ENCODE measurements around the gene MEG3.

The MEG3 gene

GRCh38 chr14:100834082-100834793 lies 8.3 kb downstream of the MEG3 start:
- DNase-seq (ENCODE audit: low spot score), result no peak

DNA sequence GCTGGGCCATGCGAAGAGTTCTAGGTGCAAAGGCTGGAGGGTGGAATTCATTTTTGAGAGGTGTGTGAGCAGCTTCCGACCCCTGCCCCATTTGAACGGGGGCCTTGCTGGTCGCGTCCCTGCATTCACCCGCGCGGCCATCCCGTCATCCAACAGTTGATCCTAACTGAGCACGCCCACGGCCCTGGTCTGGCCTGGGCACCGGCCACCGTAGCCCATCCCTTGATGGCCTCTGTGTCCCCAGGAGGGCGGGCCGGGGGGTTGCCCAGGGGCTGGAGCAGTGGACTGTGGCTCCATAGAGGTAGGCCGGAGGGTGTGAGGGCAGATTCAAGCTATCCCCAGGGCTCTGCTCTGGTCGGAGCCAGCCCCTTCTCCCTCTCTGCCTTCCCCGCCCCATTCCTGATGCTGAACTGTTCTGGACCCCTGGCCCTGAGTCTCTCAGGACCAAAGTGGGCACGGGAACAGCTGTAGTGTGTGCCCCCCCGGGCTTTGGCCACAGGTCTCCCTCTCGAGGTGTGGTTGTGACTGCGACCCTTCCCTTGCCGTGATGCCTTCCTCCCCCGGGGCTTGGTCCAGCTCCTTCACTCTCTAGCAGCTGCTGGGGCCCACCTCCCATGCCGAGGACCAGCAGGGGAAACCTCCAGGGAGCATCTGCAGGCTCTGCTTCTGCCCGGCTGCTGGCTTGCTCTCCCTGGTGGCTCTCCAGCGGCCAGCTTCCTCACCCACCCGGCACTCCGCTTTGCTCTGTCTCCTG lies 9.1 kb downstream of the MEG3 start:
- DNase-seq (ENCODE audit: low spot score), result no peak

DNA sequence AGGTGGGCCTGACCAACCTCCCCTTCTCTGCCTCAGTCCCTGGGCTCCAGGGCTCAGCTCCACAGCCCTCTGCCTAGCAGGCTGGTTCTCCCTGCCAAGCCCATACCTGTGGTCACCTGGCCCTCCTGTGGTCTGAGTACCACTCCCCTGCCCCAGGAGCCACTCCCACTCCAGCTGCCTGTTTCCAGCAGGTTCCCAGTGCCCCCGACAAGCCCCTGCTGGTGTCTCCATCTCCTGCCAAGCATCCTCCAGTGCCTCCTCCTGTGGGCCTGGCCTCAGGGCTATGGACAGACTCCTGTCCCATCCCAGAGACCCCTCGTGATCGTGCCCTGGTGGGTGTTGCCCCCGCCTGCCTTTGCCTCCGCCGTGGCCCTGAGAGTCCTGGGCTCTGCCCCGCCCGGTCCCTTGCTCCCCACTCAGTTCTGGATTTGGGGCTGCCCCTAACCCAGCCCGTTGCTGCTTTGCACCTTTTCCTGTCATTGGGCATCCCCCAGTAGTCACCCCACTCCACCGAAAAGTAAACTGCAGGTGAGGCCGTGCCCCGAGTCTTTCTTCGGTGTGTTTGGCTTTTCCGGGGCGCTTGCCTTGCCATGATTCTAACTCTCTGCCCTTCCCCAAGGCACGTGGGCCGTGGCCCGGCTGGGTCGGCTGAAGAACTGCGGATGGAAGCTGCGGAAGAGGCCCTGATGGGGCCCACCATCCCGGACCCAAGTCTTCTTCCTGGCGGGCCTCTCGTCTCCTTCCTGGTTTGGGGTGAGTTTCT lies 9.8 kb downstream of the MEG3 start:
- no peak for DNase-seq (ENCODE audit: low spot score)

DNA sequence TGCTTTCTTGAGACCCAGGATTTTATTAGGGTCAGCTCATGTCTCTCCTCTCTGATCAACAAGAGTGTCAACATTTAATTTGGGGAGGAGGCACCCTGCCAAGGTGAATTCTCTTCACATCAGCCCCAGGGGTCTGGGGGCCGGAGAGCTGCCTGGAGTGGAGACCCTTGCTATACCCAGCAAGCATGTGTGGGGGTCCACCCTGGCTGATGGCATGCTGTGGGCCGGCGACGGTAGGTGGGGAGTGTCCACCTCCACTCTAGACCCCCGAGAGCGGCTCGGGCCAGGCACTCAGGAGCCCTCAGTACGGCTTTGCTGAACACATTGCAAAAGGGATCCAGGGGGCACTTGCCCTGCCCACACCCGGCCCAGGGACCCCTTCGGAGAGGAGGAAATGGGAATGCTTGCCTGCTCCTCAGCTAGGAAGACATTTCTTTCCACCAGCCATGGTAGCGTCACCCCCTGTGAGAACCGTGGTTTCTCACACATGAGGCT lies 10.4 kb downstream of the MEG3 start:
- no peak for DNase-seq (ENCODE audit: low spot score)

DNA sequence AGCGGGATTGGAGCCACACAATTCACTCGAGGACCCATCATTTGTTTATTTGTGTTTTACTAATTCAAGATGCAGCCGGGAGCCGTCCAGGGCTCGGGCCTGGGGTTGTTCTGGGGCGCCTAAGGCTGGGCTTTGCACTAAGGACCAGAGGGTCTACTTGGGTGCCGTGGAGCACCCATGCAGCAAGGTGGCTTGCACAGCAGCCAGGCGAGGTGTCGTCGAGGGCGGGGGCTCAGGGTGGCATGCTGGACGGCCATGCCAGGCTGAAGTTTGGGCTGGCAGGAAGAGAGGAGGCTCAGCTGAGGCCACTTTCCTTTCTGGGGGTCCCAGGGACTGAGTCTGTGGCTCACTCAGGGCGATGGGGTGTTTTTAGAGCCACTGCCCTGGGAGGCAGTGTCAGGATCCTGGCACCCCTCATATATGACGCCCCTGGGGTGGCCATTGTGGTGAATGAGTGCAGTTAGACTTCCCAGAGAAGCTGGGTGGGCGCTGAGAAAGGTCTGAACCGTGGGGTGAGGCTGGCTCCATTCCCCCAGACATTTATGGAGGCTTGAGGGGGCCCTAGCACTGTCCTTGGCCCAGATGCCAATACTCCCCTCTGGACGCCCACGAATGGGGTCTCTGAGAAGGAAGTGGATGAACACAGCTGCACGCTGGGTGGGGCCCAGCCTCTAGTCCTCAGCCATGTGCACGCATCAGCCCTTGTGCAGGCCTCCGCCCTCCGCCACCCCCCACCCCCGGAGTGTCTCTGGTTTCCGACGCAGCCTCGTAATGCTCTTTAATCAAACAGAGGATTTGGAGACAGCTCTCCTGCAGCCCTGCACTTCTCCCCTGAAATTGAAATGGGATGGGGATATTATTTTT lies 11.3 kb downstream of the MEG3 start:
- no peak for DNase-seq (ENCODE audit: low spot score)

- no peak for DNase-seq (ENCODE audit: low spot score)
Measured at GRCh38 chr14:100837805-100838350, 12.0 kb downstream of the MEG3 start.

GRCh38 chr14:100838493-100839314 lies 12.8 kb downstream of the MEG3 start:
- no peak for DNase-seq (ENCODE audit: low spot score)

GRCh38 chr14:100839315-100839585 lies 13.3 kb downstream of the MEG3 start:
- no peak for DNase-seq (ENCODE audit: low spot score)

DNA sequence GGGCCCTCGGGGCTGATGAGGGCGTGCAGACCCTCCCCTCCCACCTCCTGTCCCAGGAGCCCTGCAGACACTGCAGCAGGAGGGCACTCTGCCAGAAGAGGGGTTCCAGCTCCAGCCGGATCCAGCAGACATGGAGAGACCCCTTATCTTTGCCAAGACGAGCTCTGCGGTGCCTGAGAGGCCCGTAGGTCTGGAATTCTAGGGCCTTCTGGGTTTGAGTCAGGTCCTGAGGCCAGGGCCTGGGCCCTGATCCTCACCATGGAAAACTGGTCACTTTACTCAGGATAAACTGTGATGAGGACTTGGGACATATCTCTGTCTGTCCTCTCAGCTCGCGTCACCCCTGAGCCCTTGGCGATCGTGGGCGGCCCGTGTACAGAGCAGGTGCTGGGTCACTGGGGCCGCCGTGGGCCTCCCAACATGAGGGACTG lies 13.8 kb downstream of the MEG3 start:
- no peak for DNase-seq (ENCODE audit: low spot score)

DNA sequence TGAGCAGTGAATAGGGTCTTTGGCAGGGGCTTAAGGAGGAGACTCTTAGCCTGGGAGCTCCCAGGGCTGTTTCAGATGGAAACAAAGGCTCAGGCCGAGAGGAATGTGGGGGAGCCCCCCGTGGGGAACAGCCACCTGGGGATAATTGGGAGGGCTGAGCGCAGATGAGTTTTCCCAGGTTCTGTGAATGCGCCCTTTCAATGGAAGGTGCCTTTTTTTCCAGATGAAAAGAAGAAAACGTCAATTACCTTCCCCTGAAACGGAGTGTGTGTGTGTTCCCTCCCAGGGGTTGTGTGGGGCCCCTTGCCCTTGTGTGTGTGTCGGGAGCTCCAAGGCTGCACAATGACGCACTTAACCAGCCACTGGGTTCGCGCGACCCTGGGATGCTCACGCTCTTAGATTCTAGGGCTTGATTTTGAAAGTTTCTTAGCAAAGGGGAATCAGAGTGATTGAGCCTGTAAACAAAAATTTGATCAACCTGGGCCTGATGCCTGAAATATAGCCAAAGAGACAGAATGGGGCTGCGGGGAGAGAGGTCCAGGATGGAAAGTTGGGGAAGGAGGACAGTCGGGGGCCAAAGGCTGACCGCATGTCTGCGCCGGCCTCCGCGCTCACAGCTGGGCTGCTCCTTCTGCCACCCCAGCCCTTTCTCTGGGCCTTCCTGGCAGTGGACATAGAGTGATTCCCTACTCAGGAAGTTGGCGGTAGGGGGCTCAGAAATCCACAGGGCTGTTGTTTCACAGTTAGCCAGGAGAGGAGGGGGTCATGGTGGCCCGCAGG lies 14.6 kb downstream of the MEG3 start:
- peak; percentile 37 for DNase-seq (ENCODE audit: low spot score)

GRCh38 chr14:100841066-100841760 lies 15.3 kb downstream of the MEG3 start:
- DNase-seq (ENCODE audit: low spot score), result no peak

- DNase-seq (ENCODE audit: low spot score), result no peak
Measured at GRCh38 chr14:100841761-100842403, 16.0 kb downstream of the MEG3 start.

DNA sequence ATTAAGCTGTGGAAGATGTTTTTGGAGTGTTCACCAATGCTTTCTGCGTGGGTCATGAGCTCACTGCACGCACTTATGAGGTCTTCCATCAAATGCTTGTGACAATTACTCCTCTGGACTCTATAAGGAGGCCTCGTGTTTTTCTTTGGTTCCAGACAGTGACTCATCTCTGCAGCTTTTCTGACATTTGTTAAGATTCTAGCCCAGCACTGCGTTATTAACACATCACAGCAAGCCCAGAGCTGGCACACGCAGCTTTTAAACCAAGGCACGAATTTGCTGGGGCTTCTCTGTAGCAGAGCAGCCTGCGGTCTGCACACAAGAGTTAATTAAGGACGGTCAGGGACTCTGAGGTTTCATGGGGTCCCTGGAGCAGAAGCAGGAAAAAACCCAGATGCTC lies 16.9 kb downstream of the MEG3 start:
- DNase-seq (ENCODE audit: low spot score), result no peak

DNA sequence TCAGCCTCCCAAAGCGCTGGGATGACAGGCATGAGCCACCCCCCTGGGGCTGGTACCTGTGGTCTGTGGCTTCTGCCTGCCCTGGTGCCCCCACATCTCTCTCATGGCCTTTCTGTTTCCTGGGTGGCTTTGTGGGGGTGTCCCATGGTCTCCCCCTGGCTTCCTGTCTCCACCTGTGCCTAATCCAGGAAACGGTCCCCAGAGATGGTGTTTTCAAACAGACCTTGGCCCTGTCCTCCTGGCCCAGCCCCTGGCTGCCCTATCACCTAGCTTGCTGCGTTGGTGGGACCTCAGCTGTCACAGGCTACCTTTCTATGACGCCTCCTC lies 18.1 kb downstream of the MEG3 start:
- DNase-seq (ENCODE audit: low spot score), result no peak

DNA sequence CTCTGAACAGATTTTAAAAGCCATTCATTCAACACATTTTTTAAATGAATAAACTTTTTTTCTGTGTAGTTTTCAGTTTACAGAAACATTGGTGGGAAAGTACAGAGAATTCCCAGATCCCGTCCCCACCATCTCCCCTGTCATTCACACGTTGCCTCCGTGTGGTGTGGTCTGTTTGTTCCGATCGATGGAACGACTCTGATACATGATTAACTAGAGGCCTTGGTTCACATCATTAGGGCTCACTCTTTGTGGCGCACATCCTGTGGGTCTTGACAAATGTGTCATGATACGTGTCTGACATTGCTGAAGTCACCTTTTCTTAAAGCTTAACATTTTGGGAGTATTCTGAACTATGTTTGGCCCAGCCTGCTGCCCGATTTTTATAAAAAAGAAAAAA lies 18.5 kb downstream of the MEG3 start:
- DNase-seq (ENCODE audit: low spot score), result no peak

DNA sequence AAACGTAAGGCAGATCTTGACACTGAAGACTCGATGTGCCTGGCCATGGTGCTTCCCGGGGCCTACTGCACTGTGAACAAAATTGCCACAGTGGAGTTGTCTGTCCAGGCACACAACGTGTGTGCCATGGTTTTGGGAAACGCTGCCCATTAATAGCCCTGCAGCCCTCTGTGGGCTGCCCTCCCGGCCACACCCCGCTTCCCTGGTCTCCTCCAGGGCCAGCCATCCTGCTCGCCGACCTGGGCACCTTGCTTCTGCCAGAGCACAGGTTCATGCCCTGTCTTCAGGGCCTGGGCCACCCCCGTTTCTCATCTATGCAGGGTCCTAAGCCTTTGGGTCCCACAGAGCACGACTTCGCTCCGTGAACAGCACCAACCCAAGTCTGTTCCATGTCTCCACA lies 18.9 kb downstream of the MEG3 start:
- no peak for DNase-seq (ENCODE audit: low spot score)

- DNase-seq (ENCODE audit: low spot score), result no peak
Measured at GRCh38 chr14:100845341-100845740, 19.4 kb downstream of the MEG3 start.

DNA sequence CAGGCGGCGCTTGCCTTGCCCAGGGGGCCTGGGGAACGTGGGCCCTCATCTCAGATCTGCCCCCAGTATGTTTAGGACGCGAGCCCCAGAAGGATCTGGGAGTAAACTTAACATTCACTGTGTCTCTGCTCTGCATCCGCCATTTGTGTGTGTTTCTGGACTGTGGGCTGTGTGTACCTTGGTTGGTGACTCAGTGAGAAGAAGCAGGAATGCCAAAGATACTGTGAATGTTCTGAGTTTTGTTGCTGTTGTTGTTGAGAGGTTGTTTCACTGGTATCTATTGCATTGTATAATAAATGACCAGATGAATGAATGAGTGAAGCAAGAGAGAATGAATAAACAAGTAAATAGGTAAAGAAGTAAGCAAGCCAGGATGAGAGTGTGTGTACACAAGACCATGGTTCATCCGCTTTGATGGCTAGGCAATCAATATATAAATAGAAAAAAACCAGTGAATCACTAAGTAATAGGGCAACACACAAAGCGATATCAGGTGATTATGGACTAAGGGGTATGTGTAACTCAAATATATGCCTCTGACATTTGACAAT lies 20.5 kb downstream of the MEG3 start:
- DNase-seq (ENCODE audit: low spot score), result no peak

All from iPS-NIHi11 (cell line).